Mucosa of gallbladder (tissue), 1 donor: ENCODE measurements around the gene PRR36. TPM values are rescaled to one million over a fixed set of nuclear protein-coding genes. Genes with fewer than 3 reads are reported as not detected.
A peak's percentile ranks its signal among the peaks of the same experiment; 100 is the strongest.
"Not testable (repeated sequence)": the region's sequence is repeated elsewhere in the genome, so short reads cannot be mapped to it uniquely, and the experiment has no call there.

Source experiments
- DNase-seq: peaks from one replicate; pipeline ENCODE4 v3.0.0-alpha.2; 2020; ENCODE audit warnings: low spot score
- total RNA-seq: library from RNA; stranded (reverse); gene quantifications from one replicate; pipeline ENCODE4 v1.2.1, GENCODE V29; 2021
- donor health status: DM: no; HTN: no; CAD: no.

The PRR36 gene
- 1.6 TPM for total RNA-seq

DNA sequence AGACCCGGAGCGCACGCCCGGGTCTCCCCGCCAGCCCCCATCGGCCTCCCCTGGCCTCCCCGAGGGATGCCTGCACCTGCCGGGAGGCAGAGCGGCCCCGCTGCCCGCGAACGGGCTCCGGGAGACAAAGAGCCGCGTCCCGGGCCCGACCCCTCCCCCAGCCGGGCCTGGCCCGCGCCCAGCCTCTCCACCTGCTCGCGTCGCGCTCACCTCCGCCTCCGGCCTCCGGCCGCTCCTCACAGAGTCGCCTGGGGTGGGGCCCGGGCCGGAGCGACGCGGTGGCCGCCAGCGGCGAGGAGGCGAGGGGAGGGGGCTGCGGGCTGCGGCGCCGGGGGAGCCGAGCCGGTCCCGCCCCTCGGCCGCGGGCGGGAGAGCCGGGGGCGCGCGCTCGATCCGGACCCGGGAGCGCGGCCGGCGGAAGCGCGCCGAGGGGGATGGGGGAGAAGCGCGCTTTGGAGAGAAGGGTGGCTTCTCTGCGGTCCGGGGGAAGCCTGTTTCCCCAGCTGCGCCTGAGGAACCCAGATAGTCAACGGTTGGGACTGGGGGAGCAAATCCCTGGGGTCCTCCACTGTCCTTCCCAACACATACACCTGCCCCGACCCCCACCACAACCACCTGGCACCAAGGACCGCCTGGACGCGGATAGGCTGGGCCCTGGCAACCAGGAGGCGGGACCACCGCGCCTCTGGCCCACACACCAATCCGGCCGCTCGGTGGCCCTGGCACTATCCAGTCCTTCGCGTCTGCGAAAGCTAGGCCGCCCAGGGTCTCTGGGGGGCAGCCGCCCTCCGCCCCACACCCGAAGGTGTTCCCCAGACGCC lies at the start of gene PRR36:
Gene PRR36 (minus strand): TSS at position 315 of the 821 bp plus-strand sequence. CDS start 701 bp downstream, outside the sequence.
- DNase-seq = no peak

DNA sequence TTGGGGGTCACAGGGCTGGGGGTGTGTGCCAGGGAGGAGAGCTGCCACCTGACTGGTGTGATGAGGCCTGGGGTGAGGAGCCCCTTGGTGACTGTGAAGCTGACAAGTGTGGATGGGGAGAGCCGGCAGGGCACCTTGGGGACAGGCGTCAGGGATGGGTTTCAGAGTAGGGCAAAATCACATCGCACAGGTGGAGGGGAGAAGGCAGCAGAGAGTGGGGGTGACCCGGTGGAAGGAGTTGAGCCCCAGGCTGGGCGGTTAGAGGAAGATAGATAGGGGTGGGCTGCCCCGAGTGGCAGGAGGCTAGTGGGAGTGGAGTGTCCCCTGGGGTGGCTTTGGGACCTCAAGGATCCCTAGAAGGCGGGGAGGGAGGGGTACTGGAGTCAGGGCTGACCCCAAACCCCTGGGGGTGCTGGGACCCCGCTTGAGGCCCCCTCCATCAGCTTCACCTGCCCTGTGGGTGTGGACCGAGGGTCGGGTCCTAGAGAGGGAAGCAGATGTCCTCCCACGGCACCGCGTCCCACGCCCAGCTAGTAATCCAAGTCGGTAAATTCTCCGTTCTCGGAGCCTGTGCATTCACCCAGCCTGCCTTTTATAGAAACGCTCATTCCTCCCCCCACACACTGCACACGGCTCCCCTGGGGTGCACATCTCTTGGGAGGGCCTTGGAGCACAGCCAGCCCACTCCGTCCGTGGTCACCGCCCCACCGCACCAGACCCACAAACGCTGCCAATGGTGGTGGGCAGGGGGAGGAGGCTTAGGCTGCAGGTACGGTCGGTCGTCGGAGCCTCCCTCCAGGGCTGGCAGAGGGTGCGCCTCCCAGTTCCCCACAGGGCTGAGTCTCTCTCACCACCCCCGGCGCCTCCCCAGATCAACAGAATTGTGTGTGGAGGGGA lies 49.4 kb upstream of the PRR36 start:
- DNase-seq = no peak

GRCh38 chr19:7922836-7923195 lies 48.6 kb upstream of the PRR36 start:
- no peak for DNase-seq

GRCh38 chr19:7921967-7922835 lies 48.0 kb upstream of the PRR36 start:
- no peak for DNase-seq

GRCh38 chr19:7921302-7921966 lies 47.2 kb upstream of the PRR36 start:
- no peak for DNase-seq

DNA sequence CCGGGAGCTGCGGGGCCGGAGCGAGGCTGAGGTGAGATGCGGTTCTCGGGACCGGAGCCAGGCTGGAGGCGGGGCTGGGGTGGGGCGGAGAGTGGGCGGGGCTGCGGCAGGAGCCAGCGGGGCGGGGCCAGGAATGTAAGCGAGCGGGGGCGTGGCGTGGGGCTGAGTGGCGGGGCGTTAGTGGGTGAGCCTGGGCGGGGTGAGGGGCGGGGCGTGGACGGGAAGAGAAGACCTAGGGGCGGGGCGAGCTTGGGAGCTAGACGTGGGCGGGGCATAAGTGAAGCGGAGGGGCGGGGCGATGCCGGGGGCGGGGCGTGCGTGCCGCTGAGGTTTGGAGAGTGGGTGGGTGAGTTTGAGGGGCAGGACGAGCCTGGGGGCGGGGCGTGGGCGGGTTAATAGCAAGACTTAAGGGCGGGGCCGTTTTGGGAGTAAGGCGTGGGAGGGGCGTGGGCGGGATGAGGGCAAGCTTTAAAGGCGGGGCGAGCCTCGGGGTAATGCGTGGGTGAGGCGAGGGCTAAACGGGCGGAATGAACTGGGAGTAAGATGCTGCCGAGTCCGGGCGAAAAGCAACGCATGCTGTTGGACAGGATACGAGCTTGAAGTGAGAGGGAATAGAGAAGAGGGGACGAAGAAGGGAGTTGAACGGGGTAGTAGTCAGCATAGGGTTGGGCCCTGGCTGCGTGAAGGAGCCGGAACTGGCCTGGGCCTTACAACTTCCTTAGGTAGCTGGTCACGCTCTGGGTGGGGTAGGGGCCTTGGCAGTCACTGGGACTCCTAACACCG lies 46.5 kb upstream of the PRR36 start:
- DNase-seq = peak; percentile 100

GRCh38 chr19:7919610-7920518 lies 45.7 kb upstream of the PRR36 start, which contains the start of gene SNAPC2:
TSS of gene SNAPC2 (plus strand) at chr19:7920338. CDS start at chr19:7920367, 29 bp downstream.
- DNase-seq = peak; percentile 97

- DNase-seq = no peak
Observed at GRCh38 chr19:7918615-7919421, 44.6 kb upstream of the PRR36 start.

- DNase-seq = not testable (repeated sequence)
Observed at GRCh38 chr19:7918062-7918614, 43.9 kb upstream of the PRR36 start.

GRCh38 chr19:7917267-7918061 lies 43.3 kb upstream of the PRR36 start:
- DNase-seq = no peak

DNA sequence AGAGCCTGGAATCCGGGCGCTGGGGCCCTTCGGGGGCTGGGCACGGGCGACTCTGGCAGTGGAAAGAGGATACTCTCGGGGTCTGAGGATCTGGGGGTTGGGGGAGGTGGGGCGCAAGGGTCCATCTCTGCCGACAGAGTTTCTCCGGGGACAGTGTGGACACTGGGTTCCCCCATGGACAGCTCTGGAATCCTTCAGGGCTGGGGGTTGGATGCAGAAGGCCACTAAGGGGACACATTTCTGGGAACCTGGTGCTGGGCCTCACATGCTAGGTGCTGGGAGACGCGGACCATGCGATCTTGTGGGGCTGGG lies 42.7 kb upstream of the PRR36 start:
- DNase-seq = no peak

GRCh38 chr19:7916103-7916954 lies 42.1 kb upstream of the PRR36 start:
- no peak for DNase-seq

GRCh38 chr19:7915250-7916102 lies 41.3 kb upstream of the PRR36 start:
- DNase-seq = no peak

- no peak for DNase-seq
Observed at GRCh38 chr19:7914598-7915045, 40.4 kb upstream of the PRR36 start, which contains the start of gene TGFBR3L. TSS of gene TGFBR3L (plus strand) at chr19:7914830.

DNA sequence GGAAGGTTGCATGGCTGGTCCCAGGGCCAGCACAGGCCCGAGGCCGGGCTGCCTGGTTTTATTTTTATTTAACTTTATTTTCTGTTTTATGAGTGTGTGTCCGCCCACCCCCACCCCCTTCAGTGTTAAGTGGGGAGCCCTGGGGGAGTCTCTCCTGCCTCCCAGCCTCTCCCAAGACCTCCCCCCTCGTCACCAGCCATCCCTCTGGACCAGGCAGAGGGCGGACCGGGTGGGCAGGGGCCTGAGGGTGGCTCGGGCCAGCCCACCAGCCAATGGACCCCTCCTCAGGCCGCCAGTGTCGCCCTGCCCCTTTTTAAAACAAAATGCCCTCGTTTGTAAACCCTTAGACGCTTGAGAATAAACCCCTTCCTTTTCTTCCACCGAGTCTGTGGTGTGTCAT lies 39.9 kb upstream of the PRR36 start:
- DNase-seq = no peak
